SK-N-SH (cell line): Measurements from ENCODE around the gene ENHO. TPM values are rescaled to one million over a fixed set of nuclear protein-coding genes. Genes with fewer than 3 reads are reported as not detected.

Experiments used
- CTCF ChIA-PET: fragments of 300-600, 350-600 bp; formaldehyde crosslinking; extraction: SDS; loops from one replicate; lab custom pipeline; 2021; lab: Yijun Ruan, JAX
- POLR2A ChIA-PET: fragments of 350-600 bp; sonication (Branson Sonifier 250); formaldehyde crosslinking; extraction: SDS; loops from one replicate; lab custom pipeline; 2020; ENCODE audit warnings: antibody characterized with exemption, inconsistent platforms; lab: Yijun Ruan, JAX
- DNase-seq: peaks from one replicate; pipeline ENCODE4 v3.0.0; 2012
- H2AFZ ChIP-seq: fragments of 200-600 bp; sonication (generic); 2 replicates; pipeline ENCODE4 v1.8.1; 2016; ENCODE audit warnings: antibody characterized with exemption, mild to moderate bottlenecking, low read depth
- H3F3A ChIP-seq: fragments of 200-600 bp; sonication (generic); replicated peaks from 2 replicates; pipeline ENCODE3; 2016; ENCODE audit warnings: antibody characterized with exemption, mild to moderate bottlenecking; ENCODE audit not compliant: insufficient read depth
- H3K27ac ChIP-seq, 2 experiments: fragments of 200-500 bp in 1 of 2; fragments of 200-600 bp in 1 of 2; sonication (Bioruptor generic) in 1 of 2; sonication (generic), shearing (Covaris generic) in 1 of 2; 2 replicates each; pipeline versions ENCODE4 v1.5.1 to v1.6.1; 2014 to 2016; ENCODE audit warnings: low read depth in 2 of 2, inconsistent platforms in 1 of 2, low read length in 1 of 2, mild to moderate bottlenecking in 1 of 2, mixed read lengths in 1 of 2
- H3K27me3 ChIP-seq: fragments of 200-600 bp; sonication (generic), shearing (Covaris generic); 2 replicates; pipeline ENCODE4 v1.6.1; 2016; ENCODE audit warnings: mixed run types; ENCODE audit not compliant: insufficient read depth
- H3K36me3 ChIP-seq, 2 experiments: fragments of 200-500 bp in 1 of 2; fragments of 200-600 bp in 1 of 2; sonication (Bioruptor generic) in 1 of 2; sonication (generic) in 1 of 2; replicated peaks in 1 of 2; 2 replicates each; pipeline versions ENCODE3 to v1.5.1; 2014 to 2016; ENCODE audit warnings: low read length in 1 of 2, mild to moderate bottlenecking in 1 of 2; ENCODE audit not compliant: insufficient read depth in 2 of 2, control insufficient read depth in 1 of 2
- H3K4me1 ChIP-seq, 2 experiments: fragments of 200-500 bp in 1 of 2; fragments of 200-600 bp in 1 of 2; sonication (Bioruptor generic) in 1 of 2; sonication (generic), shearing (Covaris generic) in 1 of 2; 2 replicates each; pipeline versions ENCODE4 v1.5.1 to v1.6.1; 2014 to 2016; ENCODE audit warnings: low read depth in 1 of 2, low read length in 1 of 2, mixed run types in 1 of 2; ENCODE audit not compliant: insufficient read depth in 2 of 2, control insufficient read depth in 1 of 2
- H3K4me2 ChIP-seq: fragments of 200-600 bp; sonication (generic), shearing (Covaris generic); 2 replicates; pipeline ENCODE4 v1.6.1; 2017; ENCODE audit warnings: mixed run types
- H3K4me3 ChIP-seq, 2 experiments: fragments of 200-500 bp in 1 of 2; fragments of 200-600 bp in 1 of 2; sonication (Bioruptor generic) in 1 of 2; sonication (generic), shearing (Covaris generic) in 1 of 2; 2 replicates each; pipeline versions ENCODE4 v1.5.1 to v1.8.1; 2014 to 2016; ENCODE audit warnings: low read depth in 2 of 2, inconsistent platforms in 1 of 2, low read length in 1 of 2, mild to moderate bottlenecking in 1 of 2, mixed read lengths in 1 of 2, moderate library complexity in 1 of 2
- H3K79me2 ChIP-seq: fragments of 200-600 bp; sonication (generic); 2 replicates; pipeline ENCODE4 v1.8.1; 2017; ENCODE audit warnings: mild to moderate bottlenecking; ENCODE audit not compliant: insufficient read depth
- H3K9ac ChIP-seq: fragments of 200-600 bp; sonication (generic); 2 replicates; pipeline ENCODE4 v1.6.1; 2017; ENCODE audit warnings: mixed run types
- H3K9me2 ChIP-seq: fragments of 200-600 bp; sonication (generic); 2 replicates; pipeline ENCODE4 v1.6.1; 2017; ENCODE audit warnings: mixed run types
- H3K9me3 ChIP-seq: fragments of 200-600 bp; sonication (generic); 2 replicates; pipeline ENCODE4 v1.6.1; 2017; ENCODE audit warnings: mixed run types, mild to moderate bottlenecking, moderate library complexity
- H4K20me1 ChIP-seq: fragments of 200-600 bp; sonication (generic); 2 replicates; pipeline ENCODE4 v1.6.1; 2017; ENCODE audit warnings: mild to moderate bottlenecking, mixed run types; ENCODE audit not compliant: insufficient read depth
- CHD2 ChIP-seq: fragments of 150-350 bp; IDR thresholded peaks from 2 replicates; pipeline ENCODE4 v1.6.1; 2018; ENCODE audit warnings: low read length; ENCODE audit not compliant: partially characterized antibody
- EP300 ChIP-seq, 2 experiments: IDR thresholded peaks; 2 replicates each; pipeline versions ENCODE4 v1.4.0 to v1.6.1; 2012; ENCODE audit warnings: borderline replicate concordance in 1 of 2, low read depth in 1 of 2, low read length in 1 of 2
- FOXM1 ChIP-seq: IDR thresholded peaks from 2 replicates; pipeline ENCODE4 v1.4.0; 2012; ENCODE audit warnings: low read depth, mild to moderate bottlenecking
- GABPA ChIP-seq: IDR thresholded peaks from 2 replicates; pipeline ENCODE4 v1.4.0; 2012; ENCODE audit warnings: low read depth, mild to moderate bottlenecking
- MEF2A ChIP-seq: IDR thresholded peaks from 2 replicates; pipeline ENCODE4 v1.4.0; 2012; ENCODE audit warnings: low read depth, borderline replicate concordance
- MXI1 ChIP-seq: IDR thresholded peaks from 2 replicates; pipeline ENCODE4 v1.6.1; 2012; ENCODE audit warnings: mild to moderate bottlenecking, low read depth, low read length, improper control_type of control experiment
- NRF1 ChIP-seq: IDR thresholded peaks from 2 replicates; pipeline ENCODE4 v1.6.1; 2012; ENCODE audit warnings: low read depth, mild to moderate bottlenecking, low read length
- RFX5 ChIP-seq: IDR thresholded peaks from 2 replicates; pipeline ENCODE4 v1.6.1; 2012; ENCODE audit warnings: mild to moderate bottlenecking, improper control_type of control experiment, low read length
- RXRA ChIP-seq: IDR thresholded peaks from 2 replicates; pipeline ENCODE4 v1.4.0; 2012; ENCODE audit warnings: low read depth, mild to moderate bottlenecking, borderline replicate concordance
- SIN3A ChIP-seq: IDR thresholded peaks from 2 replicates; pipeline ENCODE4 v1.6.1; 2012; ENCODE audit warnings: low read depth, mild to moderate bottlenecking, low read length, moderate library complexity, borderline replicate concordance
- SMC3 ChIP-seq: IDR thresholded peaks from 2 replicates; pipeline ENCODE4 v1.6.1; 2012; ENCODE audit warnings: low read depth, low read length, improper control_type of control experiment
- TEAD4 ChIP-seq: IDR thresholded peaks from 2 replicates; pipeline ENCODE4 v1.4.0; 2012; ENCODE audit warnings: mild to moderate bottlenecking, borderline replicate concordance; ENCODE audit not compliant: insufficient read depth
- WGBS: methylation state at CpG from one replicate; pipeline ENCODE4 v1.1.6; 2017; ENCODE audit warnings: low lambda C conversion rate; 5-methylcytosine and 5-hydroxymethylcytosine counted together
- polyA plus RNA-seq, 3 experiments: library from polyadenylated mRNA; depleted of rRNA; stranded (reverse); fragments of >200 nt; gene quantifications; 2 replicates each; pipeline ENCODE4 v1.2.3, GENCODE V29; 2012
- TF ChIP-seq, protein P1 (sequence below): IDR thresholded peaks from 2 replicates; pipeline ENCODE4 v1.4.0; 2012; ENCODE audit warnings: low read depth, borderline replicate concordance
- TF ChIP-seq, protein P2 (sequence below): fragments of 200-600 bp; sonication (generic); IDR thresholded peaks from 2 replicates; pipeline ENCODE4 v1.6.1; 2017; ENCODE audit warnings: antibody characterized with exemption, mild to moderate bottlenecking, moderate library complexity
- TF ChIP-seq, protein P3 (sequence below): fragments of 150-350 bp; IDR thresholded peaks from 2 replicates; pipeline ENCODE4 v1.6.1; 2016; ENCODE audit warnings: mild to moderate bottlenecking, low read depth, low read length
- TF ChIP-seq, protein P4 (sequence below): fragments of 150-350 bp; IDR thresholded peaks from 2 replicates; pipeline ENCODE4 v1.6.1; 2017; ENCODE audit warnings: antibody characterized with exemption, low read length, low read depth, borderline replicate concordance
- TF ChIP-seq, protein P5 (sequence below): IDR thresholded peaks from 2 replicates; pipeline ENCODE4 v1.4.0; 2012; ENCODE audit warnings: low read depth
- TF ChIP-seq, protein P6 (sequence below): IDR thresholded peaks from 2 replicates; pipeline ENCODE4; 2012
- TF ChIP-seq, protein P7 (sequence below): IDR thresholded peaks from 2 replicates; pipeline ENCODE4 v1.4.0; 2012; ENCODE audit warnings: low read depth, borderline replicate concordance

Gene ENHO
- polyA plus RNA-seq, 1 of the 3 experiments (the other 2 are of a cell fraction), result 1.5 TPM

DNA sequence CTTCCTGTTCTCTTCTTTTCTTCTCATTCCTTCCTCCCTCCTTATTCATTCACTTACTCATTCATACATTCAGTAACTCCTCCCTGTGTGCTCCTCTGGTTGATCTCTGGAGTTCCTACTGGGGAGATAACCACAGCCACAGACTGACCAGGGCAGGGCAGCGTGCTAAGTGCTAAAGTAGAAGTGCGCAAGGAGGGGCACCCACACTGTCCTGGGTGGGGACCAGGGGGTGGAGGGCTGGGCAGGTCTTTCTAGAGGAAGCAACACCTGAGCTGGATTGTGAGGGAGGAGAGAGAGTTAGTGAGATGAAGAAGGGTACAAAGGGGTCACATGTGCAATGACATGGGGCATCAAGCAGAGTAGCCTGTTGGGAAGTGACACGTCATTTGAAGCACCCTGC, 13.8 kb downstream of the ENHO start:
- WGBS, result 65% methylated on average over 3 of the region's 3 CpGs
- ChIA-PET CTCF (interaction anchor here (1.2 to 9.5 kb wide), 3 partner anchors 8 to 82 kb away, joined by 4 to 114 read pairs (median 53); no protein-coding TSS in a partner anchor), POLR2A (no interaction called here)
- no peaks in the 10 kb centered on the region for H3K9me3 ChIP-seq
- H3K4me3 ChIP-seq, result no peak overlapping the region
- H3K36me3 ChIP-seq, result no peaks in the 10 kb centered on the region
- H3K27ac ChIP-seq, result no peak overlapping the region
- no peaks in the 10 kb centered on the region; the same call in 1 of the 2 replicates for H3K27me3 ChIP-seq
- no peaks in the 10 kb centered on the region for H3F3A ChIP-seq
- TF ChIP-seq, protein P1, sequence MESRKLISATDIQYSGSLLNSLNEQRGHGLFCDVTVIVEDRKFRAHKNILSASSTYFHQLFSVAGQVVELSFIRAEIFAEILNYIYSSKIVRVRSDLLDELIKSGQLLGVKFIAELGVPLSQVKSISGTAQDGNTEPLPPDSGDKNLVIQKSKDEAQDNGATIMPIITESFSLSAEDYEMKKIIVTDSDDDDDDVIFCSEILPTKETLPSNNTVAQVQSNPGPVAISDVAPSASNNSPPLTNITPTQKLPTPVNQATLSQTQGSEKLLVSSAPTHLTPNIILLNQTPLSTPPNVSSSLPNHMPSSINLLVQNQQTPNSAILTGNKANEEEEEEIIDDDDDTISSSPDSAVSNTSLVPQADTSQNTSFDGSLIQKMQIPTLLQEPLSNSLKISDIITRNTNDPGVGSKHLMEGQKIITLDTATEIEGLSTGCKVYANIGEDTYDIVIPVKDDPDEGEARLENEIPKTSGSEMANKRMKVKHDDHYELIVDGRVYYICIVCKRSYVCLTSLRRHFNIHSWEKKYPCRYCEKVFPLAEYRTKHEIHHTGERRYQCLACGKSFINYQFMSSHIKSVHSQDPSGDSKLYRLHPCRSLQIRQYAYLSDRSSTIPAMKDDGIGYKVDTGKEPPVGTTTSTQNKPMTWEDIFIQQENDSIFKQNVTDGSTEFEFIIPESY, result no peak
- TF ChIP-seq SIN3A (no peak), RFX5 (no peak), EP300 (IDR thresholded peaks at IDR 0.05; ENCODE audit: borderline replicate concordance in 1 of 2, low read depth in 1 of 2, low read length in 1 of 2) (no peak), FOXM1 (no peak), SMC3 (no peak), MXI1 (no peak), GABPA (no peak), CHD2 (no peak), TEAD4 (no peak), MEF2A (no peak), NRF1 (no peak), RXRA (no peak)
- TF ChIP-seq, protein P2, sequence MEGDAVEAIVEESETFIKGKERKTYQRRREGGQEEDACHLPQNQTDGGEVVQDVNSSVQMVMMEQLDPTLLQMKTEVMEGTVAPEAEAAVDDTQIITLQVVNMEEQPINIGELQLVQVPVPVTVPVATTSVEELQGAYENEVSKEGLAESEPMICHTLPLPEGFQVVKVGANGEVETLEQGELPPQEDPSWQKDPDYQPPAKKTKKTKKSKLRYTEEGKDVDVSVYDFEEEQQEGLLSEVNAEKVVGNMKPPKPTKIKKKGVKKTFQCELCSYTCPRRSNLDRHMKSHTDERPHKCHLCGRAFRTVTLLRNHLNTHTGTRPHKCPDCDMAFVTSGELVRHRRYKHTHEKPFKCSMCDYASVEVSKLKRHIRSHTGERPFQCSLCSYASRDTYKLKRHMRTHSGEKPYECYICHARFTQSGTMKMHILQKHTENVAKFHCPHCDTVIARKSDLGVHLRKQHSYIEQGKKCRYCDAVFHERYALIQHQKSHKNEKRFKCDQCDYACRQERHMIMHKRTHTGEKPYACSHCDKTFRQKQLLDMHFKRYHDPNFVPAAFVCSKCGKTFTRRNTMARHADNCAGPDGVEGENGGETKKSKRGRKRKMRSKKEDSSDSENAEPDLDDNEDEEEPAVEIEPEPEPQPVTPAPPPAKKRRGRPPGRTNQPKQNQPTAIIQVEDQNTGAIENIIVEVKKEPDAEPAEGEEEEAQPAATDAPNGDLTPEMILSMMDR, result no peak
- TF ChIP-seq, protein P3, sequence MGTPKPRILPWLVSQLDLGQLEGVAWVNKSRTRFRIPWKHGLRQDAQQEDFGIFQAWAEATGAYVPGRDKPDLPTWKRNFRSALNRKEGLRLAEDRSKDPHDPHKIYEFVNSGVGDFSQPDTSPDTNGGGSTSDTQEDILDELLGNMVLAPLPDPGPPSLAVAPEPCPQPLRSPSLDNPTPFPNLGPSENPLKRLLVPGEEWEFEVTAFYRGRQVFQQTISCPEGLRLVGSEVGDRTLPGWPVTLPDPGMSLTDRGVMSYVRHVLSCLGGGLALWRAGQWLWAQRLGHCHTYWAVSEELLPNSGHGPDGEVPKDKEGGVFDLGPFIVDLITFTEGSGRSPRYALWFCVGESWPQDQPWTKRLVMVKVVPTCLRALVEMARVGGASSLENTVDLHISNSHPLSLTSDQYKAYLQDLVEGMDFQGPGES, result no peak
- TF ChIP-seq, protein P4, sequence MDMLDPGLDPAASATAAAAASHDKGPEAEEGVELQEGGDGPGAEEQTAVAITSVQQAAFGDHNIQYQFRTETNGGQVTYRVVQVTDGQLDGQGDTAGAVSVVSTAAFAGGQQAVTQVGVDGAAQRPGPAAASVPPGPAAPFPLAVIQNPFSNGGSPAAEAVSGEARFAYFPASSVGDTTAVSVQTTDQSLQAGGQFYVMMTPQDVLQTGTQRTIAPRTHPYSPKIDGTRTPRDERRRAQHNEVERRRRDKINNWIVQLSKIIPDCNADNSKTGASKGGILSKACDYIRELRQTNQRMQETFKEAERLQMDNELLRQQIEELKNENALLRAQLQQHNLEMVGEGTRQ, result no peak
- TF ChIP-seq, protein P5, sequence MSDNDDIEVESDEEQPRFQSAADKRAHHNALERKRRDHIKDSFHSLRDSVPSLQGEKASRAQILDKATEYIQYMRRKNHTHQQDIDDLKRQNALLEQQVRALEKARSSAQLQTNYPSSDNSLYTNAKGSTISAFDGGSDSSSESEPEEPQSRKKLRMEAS, result no peak
- TF ChIP-seq, protein P6, sequence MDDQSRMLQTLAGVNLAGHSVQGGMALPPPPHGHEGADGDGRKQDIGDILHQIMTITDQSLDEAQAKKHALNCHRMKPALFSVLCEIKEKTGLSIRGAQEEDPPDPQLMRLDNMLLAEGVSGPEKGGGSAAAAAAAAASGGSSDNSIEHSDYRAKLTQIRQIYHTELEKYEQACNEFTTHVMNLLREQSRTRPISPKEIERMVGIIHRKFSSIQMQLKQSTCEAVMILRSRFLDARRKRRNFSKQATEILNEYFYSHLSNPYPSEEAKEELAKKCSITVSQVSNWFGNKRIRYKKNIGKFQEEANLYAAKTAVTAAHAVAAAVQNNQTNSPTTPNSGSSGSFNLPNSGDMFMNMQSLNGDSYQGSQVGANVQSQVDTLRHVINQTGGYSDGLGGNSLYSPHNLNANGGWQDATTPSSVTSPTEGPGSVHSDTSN, result no peak
- TF ChIP-seq, protein P7, sequence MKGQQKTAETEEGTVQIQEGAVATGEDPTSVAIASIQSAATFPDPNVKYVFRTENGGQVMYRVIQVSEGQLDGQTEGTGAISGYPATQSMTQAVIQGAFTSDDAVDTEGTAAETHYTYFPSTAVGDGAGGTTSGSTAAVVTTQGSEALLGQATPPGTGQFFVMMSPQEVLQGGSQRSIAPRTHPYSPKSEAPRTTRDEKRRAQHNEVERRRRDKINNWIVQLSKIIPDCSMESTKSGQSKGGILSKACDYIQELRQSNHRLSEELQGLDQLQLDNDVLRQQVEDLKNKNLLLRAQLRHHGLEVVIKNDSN, result no peak
- no peak for DNase-seq
- H2AFZ ChIP-seq, result no peak overlapping the region
- no peaks in the 10 kb centered on the region for H3K9me2 ChIP-seq
- H3K9ac ChIP-seq, result no peak overlapping the region
- H3K79me2 ChIP-seq, result no peaks in the 10 kb centered on the region
- no peaks in the 10 kb centered on the region for H4K20me1 ChIP-seq
- H3K4me2 ChIP-seq, result no peak overlapping the region
- peaks cover 0 to 13% of the 10 kb centered on the region in 2 experiments; a peak in 1 of 4 replicates for H3K4me1 ChIP-seq
